ACHN (cell line): ENCODE measurements around the gene NBPF11.
"Not testable (repeated sequence)": the region's sequence is repeated elsewhere in the genome, so short reads cannot be mapped to it uniquely, and the experiment has no call there.

Source experiments
- DNase-seq: peaks from one replicate; pipeline ENCODE4 v3.0.0-alpha.2; 2015
- in situ Hi-C: cut with HindIII; loops from 2 replicates; pipeline ENCODE4 v1.10.0; 2017; ENCODE audit warnings: low sequenced_read_pairs, low pct_ligation_motif_present, low pct_unique_long_range_greater_than_20kb

Gene NBPF11

DNA sequence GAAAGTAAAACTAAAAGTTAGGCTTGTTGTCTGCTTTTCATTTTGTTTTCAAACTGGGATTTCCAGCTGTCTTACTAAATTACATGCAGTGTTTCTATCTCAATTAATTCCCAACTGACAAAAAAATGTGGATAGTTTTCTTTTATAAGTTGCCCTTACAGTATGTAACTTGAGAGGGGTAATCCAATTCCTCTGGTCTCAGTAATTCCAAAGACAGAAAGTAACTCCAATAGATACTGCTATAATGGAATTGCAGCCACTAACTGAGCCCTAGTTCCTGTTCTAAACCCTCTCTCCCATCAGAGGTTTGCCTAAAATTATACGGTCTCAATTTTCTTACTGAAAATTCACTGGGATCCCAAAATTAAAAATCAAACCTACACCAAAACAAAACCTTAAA is 83.5 kb downstream of the NBPF11 start:
- DNase-seq, in situ Hi-C loops: not testable (repeated sequence)

DNA sequence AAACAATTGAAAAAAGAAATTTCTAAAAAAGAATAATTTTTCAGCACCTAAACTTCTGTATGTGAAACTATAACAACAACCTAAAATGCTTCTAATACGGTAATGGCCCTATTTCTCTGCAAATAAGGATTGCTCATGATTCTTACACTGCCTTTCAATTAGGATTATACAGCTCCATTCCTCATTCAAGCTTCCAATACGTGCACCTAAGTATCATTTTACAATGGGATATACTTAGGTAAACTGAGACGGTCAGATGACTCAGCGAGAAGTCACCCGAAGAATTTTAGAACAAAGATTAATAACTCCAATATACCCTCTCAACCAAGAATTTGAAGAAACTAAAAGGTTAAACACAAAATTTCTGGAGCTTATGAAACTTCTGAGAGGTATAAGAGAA is 83.9 kb downstream of the NBPF11 start:
- DNase-seq, in situ Hi-C loops: not testable (repeated sequence)

DNA sequence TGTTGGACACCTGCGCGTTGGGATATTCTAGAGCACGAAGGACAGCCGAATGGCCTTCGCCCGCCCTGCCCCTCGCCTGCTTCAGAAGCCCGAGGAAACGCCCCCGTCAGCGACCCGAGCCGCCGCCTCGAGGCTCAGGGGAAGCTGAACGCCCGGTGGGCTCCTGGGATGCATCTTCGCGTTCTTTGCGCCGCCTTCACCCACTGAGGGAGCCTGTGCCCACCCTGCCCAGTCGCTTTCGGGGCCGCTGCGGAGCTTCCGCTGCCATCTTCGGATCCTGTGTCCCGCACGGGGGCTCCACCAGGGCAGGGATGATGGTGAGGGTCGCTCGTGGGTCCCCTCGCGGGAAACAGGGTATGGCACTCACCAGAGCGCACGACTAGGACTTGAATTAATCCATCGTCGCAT is 91.8 kb downstream of the NBPF11 start:
- DNase-seq, in situ Hi-C loops: not testable (repeated sequence)

DNA sequence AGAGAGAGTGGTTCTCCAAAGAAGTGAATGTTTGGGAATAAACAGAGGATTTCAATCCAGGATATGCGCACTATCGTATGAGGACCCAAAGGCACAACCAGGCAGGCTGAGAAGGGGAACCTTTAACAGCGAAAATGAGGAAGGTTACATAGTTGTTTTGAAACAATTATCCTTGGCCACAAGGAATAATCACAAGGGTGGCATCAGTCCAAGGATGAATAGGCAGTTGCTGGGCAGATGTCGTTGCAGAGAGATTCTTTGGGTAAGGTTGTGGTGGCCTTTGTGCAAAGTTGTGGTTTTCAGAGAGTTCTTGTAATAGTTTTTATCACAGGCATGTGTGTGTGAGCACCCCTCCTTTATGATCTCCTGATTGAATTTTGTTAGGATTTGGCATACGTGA is 94.7 kb downstream of the NBPF11 start:
- in situ Hi-C loops, DNase-seq: not testable (repeated sequence)
